ENCODE measurements around the gene ZNF335.

- TF ChIP-seq CTCF (IDR thresholded peaks at IDR 0.05) (no peak), EP300 (IDR thresholded peaks at IDR 0.05) (no peak), POLR2A (IDR thresholded peaks at IDR 0.05) (no peak), POLR2AphosphoS5 (IDR thresholded peaks at IDR 0.05) (no peak)
Measured at GRCh38 chr20:45964006-45964400, 8.0 kb downstream of the ZNF335 start.
